Tibial nerve (tissue), 4 donors: ENCODE data around the gene ASH1L. TPM values are rescaled to one million over a fixed set of nuclear protein-coding genes. Genes with fewer than 3 reads are reported as not detected.
"Not testable (repeated sequence)": the region's sequence is repeated elsewhere in the genome, so short reads cannot be mapped to it uniquely, and the experiment has no call there.

Source experiments
- DNase-seq, 2 donors: peaks; one replicate each; pipeline ENCODE4 v3.0.0-alpha.2; 2019; ENCODE audit warnings: low spot score in 2 of 2
- H3K27ac ChIP-seq, 4 donors: fragments of 200-600 bp; sonication (generic) in 3 of 4; one replicate each; pipeline ENCODE4 v1.5.1; 2017 to 2019; ENCODE audit warnings: mild to moderate bottlenecking in 1 of 4
- H3K27me3 ChIP-seq, 2 donors: fragments of 200-600 bp; sonication (generic) in 1 of 2; one replicate each; pipeline versions ENCODE4 v1.5.1 to v1.6.0; 2017 to 2019
- H3K36me3 ChIP-seq, 3 donors: fragments of 200-600 bp; sonication (generic); one replicate each; pipeline ENCODE4 v1.5.1; 2018 to 2019
- H3K4me1 ChIP-seq, 4 donors: fragments of 200-600 bp; sonication (generic) in 3 of 4; one replicate each; pipeline ENCODE4 v1.5.1; 2017 to 2019
- H3K4me3 ChIP-seq, 4 donors: fragments of 200-600 bp; sonication (generic) in 3 of 4; one replicate each; pipeline ENCODE4 v1.5.1; 2017 to 2019; ENCODE audit warnings: mild to moderate bottlenecking in 1 of 4, moderate library complexity in 1 of 4
- H3K9me3 ChIP-seq, 4 donors: fragments of 200-600 bp; sonication (generic) in 3 of 4; one replicate each; pipeline ENCODE4 v1.5.1; 2017 to 2019
- EP300 ChIP-seq, 2 donors: sonication (generic); formaldehyde crosslinking; IDR thresholded peaks; one replicate each; pipeline ENCODE4 v1.6.1; 2017; ENCODE audit warnings: antibody characterized with exemption in 2 of 2, mild to moderate bottlenecking in 1 of 2
- POLR2A ChIP-seq, 2 donors: fragments of 450-650 bp; IDR thresholded peaks; one replicate each; pipeline ENCODE4 v1.6.1; 2017; ENCODE audit warnings: antibody characterized with exemption in 2 of 2, mild to moderate bottlenecking in 2 of 2, moderate library complexity in 2 of 2
- whole genome bisulfite sequencing, 2 donors: methylation state at CpG; one replicate each; pipeline ENCODE4 v1.1.5; 2018; 5-methylcytosine and 5-hydroxymethylcytosine counted together
- total RNA-seq, 4 donors: library from RNA; depleted of rRNA; stranded (reverse); fragments of >200 nt; gene quantifications; one replicate each; pipeline ENCODE4 v1.1.0, GENCODE V29; 2016
- TF ChIP-seq, protein P1 (sequence below), 5 experiments: fragments of 200-600 bp in 3 of 5; fragments of 450-650 bp in 2 of 5; sonication (generic) in 3 of 5; IDR thresholded peaks; one replicate each; pipeline ENCODE4 v1.5.1; 2016 to 2019; ENCODE audit warnings: antibody characterized with exemption in 5 of 5, mild to moderate bottlenecking in 3 of 5, moderate library complexity in 2 of 5

The ASH1L gene
- total RNA-seq, 4 donors from 2014 or later = 73.7 to 99.6 (median 85.9) TPM

DNA sequence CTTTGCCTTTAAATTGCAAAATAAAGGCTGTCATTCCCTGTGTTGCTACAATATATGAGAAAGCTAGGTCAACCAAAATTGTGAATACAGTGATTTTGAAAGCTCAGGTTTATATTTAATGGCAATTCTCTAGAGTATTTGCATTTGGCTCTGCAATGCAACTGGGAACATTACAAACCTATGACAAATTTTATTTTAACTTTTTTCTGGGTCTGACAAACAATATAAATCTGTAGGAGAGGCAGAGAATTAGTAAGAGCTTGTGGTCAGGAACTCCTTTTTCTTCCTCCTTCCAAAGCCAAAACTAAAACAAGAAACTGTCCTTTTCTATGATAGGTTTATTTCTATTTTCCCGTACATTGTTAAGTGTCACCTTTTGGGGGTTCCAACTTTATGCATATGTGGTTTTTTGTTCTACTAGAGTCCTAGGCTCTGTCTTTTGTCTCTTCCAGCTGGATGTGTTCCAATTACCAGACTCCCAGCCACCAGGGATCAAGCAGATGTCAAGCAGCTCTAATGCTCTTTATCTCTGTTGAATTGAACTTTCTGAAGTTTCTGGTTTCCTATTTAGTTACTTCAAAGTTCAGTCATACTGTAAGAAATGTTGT lies 106.9 kb downstream of the ASH1L start:
- peaks cover 0 to 14% (median 3%) of the 10 kb centered on the region in 4 donors for H3K4me1 ChIP-seq
- H3K27ac ChIP-seq = no peak overlapping the region
- WGBS, 2 donors = 20 to 29% methylated on average over 1 of the region's 1 CpG

DNA sequence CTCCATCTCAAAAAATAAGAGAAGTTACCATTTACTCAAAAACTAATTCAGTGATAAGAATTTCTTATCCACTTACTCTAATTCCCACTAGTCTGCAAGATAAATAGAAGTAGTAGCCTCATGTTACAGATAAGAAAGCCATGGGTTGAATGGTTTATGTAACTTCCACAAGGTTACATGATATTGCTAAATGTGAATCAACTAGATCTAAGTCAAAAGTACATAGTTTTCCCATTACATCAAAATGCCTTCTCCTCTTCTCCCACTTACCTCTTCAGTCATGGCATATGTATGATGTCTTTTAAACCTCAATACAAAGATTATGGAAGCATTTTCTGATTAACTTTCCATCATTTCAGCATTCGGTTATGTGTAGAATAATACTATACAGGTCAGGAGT lies 108.5 kb downstream of the ASH1L start:
- 76 to 91% methylated on average over 1 of the region's 1 CpG for WGBS, 2 donors

More for the DNA sequence above, 106.9 kb downstream of the ASH1L start:
- Histone ChIP-seq H3K36me3 (peaks cover 0 to 45% (median 0%) of the 10 kb centered on the region in 3 donors), H3K27me3 (no peaks in the 10 kb centered on the region), H3K4me3 (no peak overlapping the region), H3K9me3 (no peaks in the 10 kb centered on the region)
- no peak for DNase-seq
- no peak for TF ChIP-seq EP300 (IDR thresholded peaks at IDR 0.05)
- TF ChIP-seq, protein P1, sequence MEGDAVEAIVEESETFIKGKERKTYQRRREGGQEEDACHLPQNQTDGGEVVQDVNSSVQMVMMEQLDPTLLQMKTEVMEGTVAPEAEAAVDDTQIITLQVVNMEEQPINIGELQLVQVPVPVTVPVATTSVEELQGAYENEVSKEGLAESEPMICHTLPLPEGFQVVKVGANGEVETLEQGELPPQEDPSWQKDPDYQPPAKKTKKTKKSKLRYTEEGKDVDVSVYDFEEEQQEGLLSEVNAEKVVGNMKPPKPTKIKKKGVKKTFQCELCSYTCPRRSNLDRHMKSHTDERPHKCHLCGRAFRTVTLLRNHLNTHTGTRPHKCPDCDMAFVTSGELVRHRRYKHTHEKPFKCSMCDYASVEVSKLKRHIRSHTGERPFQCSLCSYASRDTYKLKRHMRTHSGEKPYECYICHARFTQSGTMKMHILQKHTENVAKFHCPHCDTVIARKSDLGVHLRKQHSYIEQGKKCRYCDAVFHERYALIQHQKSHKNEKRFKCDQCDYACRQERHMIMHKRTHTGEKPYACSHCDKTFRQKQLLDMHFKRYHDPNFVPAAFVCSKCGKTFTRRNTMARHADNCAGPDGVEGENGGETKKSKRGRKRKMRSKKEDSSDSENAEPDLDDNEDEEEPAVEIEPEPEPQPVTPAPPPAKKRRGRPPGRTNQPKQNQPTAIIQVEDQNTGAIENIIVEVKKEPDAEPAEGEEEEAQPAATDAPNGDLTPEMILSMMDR (IDR thresholded peaks at IDR 0.05) = no peak
- TF ChIP-seq POLR2A (IDR thresholded peaks at IDR 0.05) = no peak

GRCh38 chr1:155453141-155453540 lies 109.5 kb downstream of the ASH1L start:
- H3K4me1 ChIP-seq = peaks cover 0 to 14% (median 3%) of the 10 kb centered on the region in 4 donors
- no peaks in the 10 kb centered on the region for H3K27me3 ChIP-seq
- TF ChIP-seq POLR2A (IDR thresholded peaks at IDR 0.05) (no peak), EP300 (IDR thresholded peaks at IDR 0.05) (no peak)
- TF ChIP-seq, protein P1 (IDR thresholded peaks at IDR 0.05) = no peak
- peaks cover 0 to 56% (median 0%) of the 10 kb centered on the region in 3 donors for H3K36me3 ChIP-seq
- no peak for DNase-seq
- WGBS, 2 donors = 89 to 92% methylated on average over 7 of the region's 7 CpGs
- no peaks in the 10 kb centered on the region for H3K9me3 ChIP-seq
- no peak overlapping the region for H3K27ac ChIP-seq
- no peak overlapping the region for H3K4me3 ChIP-seq

More for the DNA sequence above, 108.5 kb downstream of the ASH1L start:
- Histone ChIP-seq H3K27me3 (no peaks in the 10 kb centered on the region), H3K9me3 (no peaks in the 10 kb centered on the region), H3K4me3 (no peak overlapping the region), H3K36me3 (peaks cover 0 to 51% (median 0%) of the 10 kb centered on the region in 3 donors), H3K27ac (no peak overlapping the region), H3K4me1 (peaks cover 0 to 14% (median 3%) of the 10 kb centered on the region in 4 donors)
- TF ChIP-seq, protein P1 (IDR thresholded peaks at IDR 0.05) = no peak
- TF ChIP-seq EP300 (IDR thresholded peaks at IDR 0.05) (no peak), POLR2A (IDR thresholded peaks at IDR 0.05) (no peak)
- no peak for DNase-seq

GRCh38 chr1:155451199-155451598 lies 111.4 kb downstream of the ASH1L start:
- WGBS, 2 donors = 92 to 94% methylated on average over 7 of the region's 7 CpGs
- Histone ChIP-seq H3K36me3 (peaks cover 0 to 49% (median 0%) of the 10 kb centered on the region in 3 donors), H3K4me1 (peaks cover 0 to 11% (median 2%) of the 10 kb centered on the region in 4 donors), H3K27me3 (no peaks in the 10 kb centered on the region), H3K27ac (no peak overlapping the region), H3K4me3 (no peak overlapping the region), H3K9me3 (no peaks in the 10 kb centered on the region)
- DNase-seq = no peak
- TF ChIP-seq, protein P1 (IDR thresholded peaks at IDR 0.05) = no peak
- no peak for TF ChIP-seq POLR2A (IDR thresholded peaks at IDR 0.05)

DNA sequence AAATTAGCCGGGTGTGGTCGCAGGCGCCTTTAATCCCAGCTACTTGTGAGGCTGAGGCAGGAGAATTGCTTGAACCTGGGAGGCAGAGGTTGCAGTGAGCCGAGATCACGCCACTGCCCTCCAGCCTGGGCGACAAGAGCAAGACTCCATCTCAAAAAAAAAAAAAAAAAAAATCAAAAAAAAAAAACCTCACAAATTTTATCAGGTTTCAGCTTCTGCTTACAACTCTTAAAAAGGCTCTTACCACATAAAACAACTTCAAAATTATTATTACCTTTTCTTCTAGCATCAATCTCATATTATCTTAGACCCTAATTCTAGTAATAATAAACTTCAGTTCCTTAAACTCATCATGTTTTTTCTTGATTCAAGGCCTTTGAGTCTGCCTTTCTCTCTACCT lies 120.2 kb downstream of the ASH1L start:
- H3K4me3 ChIP-seq, H3K9me3 ChIP-seq, H3K4me1 ChIP-seq, H3K27me3 ChIP-seq, DNase-seq, H3K27ac ChIP-seq: not testable (repeated sequence)
- H3K36me3 ChIP-seq = peaks cover 0 to 16% (median 0%) of the 10 kb centered on the region in 3 donors
- WGBS, 2 donors = 90 to 92% methylated on average over 6 of the region's 6 CpGs
